Endothelial cell of umbilical vein (primary cell): ENCODE measurements around the gene BTN2A1.

Experiments
- CTCF ChIP-seq, 2 donors: IDR thresholded peaks; 1 replicate in 1 of 2; 2 replicates in 1 of 2; pipeline ENCODE4 v1.5.1; 2011; ENCODE audit warnings: low read length in 2 of 2, mild to moderate bottlenecking in 2 of 2, moderate library complexity in 2 of 2, control low read depth in 1 of 2, inconsistent platforms in 1 of 2, low read depth in 1 of 2; ENCODE audit not compliant: insufficient read depth in 1 of 2; ENCODE audit errors: extremely low read depth in 1 of 2
- EZH2 ChIP-seq: IDR thresholded peaks from 2 replicates; pipeline ENCODE4 v1.6.1; 2012; ENCODE audit warnings: borderline replicate concordance, low read depth, mild to moderate bottlenecking, moderate library complexity, low read length, inconsistent platforms; ENCODE audit not compliant: severe bottlenecking
- GATA2 ChIP-seq: IDR thresholded peaks from 2 replicates; pipeline ENCODE4 v1.7.0; 2011; ENCODE audit warnings: low read depth, mild to moderate bottlenecking, moderate library complexity, mixed read lengths, low read length; ENCODE audit not compliant: insufficient read length, insufficient read depth
- MYC ChIP-seq: IDR thresholded peaks from one replicate; pipeline ENCODE4 v1.6.1; 2011; ENCODE audit warnings: mild to moderate bottlenecking, low read depth, low read length
- POLR2A ChIP-seq: IDR thresholded peaks from 2 replicates; pipeline ENCODE4 v1.6.1; 2012; ENCODE audit warnings: low read depth, mild to moderate bottlenecking, control low read depth, low read length
- POLR2AphosphoS5 ChIP-seq: IDR thresholded peaks from 2 replicates; pipeline ENCODE4 v1.6.1; 2012; ENCODE audit warnings: low read depth, mild to moderate bottlenecking, control low read depth, low read length, moderate library complexity; ENCODE audit not compliant: insufficient read depth

GRCh38 chr6:26415791-26416190 is 42.0 kb upstream of the BTN2A1 start:
- TF ChIP-seq CTCF (IDR thresholded peaks at IDR 0.05; ENCODE audit: extremely low read depth in 1 of 2, insufficient read depth in 1 of 2, low read depth in 1 of 2, low read length in 2 of 2) (no peak), MYC (no peak), EZH2 (no peak), POLR2AphosphoS5 (no peak), POLR2A (no peak), GATA2 (no peak)
